HG03039 (cell line): ENCODE data around the gene PLEK2.
"Not testable (repeated sequence)": the region's sequence is repeated elsewhere in the genome, so short reads cannot be mapped to it uniquely, and the experiment has no call there.

Experiments
- ATAC-seq: cut with Tn5 transposase; IDR thresholded peaks from one replicate; pipeline ENCODE4 v1.9.1; 2021; ENCODE audit warnings: mild to moderate bottlenecking, moderate library complexity; ENCODE audit not compliant: unreplicated experiment

PLEK2 gene

DNA sequence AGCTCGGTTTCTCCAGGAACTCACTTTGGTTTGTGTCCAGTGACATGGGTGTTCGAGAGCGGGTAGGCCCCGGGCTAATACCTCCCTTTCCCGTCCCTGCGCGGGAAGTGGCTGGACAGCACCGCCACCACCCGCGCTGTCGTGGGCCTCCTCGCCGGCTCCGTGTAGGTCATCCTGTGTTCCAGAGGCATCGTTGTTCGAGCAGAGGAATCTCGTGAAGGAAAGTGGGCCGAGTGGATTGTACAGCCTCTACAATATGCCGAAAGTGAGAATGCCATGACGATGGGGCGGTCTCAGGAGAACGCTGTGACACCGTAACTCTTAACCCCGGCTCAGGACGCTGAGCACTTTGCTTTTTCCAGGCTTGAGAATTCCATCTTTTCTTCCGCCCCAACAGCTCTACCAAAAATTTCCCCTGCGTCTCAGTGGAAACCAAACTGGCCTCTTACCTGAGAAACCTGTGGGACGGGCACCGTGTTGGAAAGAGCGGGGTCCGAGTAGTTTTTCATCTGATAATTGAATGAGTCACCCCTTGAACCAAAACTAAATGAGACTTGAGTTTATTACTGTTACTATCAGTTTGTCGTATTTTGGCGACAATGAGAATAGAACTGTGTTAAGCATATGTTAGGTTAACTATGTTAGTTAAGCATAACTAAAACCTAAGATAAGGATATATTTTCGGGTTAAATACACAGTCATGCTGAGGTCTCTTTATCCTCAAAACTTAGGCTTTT lies 51.3 kb downstream of the PLEK2 start:
- ATAC-seq = peak; percentile 22

DNA sequence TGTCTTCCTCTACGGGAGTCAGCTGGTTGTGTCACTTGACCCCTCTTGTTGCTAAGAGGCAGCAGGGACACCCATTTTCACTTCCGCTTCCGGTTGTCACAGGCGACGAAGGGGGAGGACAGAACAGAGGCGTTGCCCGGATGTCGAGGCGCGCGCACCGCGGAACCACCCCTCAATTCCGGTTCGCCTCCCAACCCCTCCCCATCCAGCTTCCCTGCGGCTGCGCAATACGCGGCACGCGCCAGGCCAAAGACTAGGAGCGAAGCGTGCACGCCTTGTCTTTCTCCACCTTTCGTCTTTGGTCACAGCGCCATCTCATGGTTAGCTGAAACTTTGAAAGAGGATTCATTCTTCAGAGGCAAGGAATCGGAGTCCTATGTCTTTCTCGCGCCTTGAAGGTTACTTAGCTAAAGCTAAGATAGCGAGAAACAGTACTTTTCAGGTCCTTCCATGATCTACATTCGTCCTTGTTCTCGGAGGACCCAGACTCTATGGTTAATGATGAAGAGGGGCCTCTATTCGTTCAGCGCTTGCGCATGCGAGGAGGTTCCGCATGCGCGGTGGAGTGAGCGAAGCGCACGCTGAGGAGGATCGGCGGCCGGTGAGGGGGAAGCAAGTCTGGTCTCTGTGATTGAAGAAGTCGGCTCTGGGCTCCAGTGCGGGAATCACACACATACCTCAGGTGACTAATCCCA lies 52.0 kb downstream of the PLEK2 start, which contains the start of the genes ATP6V1D and EIF2S1:
ATP6V1D (minus strand) TSS at position 30 of the 695 bp plus-strand sequence. CDS start 106 bp downstream, outside the sequence.
EIF2S1 (plus strand) TSS at position 554 of the 695 bp plus-strand sequence. CDS start 4,440 bp downstream, outside the sequence.
- ATAC-seq = peak; percentile 87

DNA sequence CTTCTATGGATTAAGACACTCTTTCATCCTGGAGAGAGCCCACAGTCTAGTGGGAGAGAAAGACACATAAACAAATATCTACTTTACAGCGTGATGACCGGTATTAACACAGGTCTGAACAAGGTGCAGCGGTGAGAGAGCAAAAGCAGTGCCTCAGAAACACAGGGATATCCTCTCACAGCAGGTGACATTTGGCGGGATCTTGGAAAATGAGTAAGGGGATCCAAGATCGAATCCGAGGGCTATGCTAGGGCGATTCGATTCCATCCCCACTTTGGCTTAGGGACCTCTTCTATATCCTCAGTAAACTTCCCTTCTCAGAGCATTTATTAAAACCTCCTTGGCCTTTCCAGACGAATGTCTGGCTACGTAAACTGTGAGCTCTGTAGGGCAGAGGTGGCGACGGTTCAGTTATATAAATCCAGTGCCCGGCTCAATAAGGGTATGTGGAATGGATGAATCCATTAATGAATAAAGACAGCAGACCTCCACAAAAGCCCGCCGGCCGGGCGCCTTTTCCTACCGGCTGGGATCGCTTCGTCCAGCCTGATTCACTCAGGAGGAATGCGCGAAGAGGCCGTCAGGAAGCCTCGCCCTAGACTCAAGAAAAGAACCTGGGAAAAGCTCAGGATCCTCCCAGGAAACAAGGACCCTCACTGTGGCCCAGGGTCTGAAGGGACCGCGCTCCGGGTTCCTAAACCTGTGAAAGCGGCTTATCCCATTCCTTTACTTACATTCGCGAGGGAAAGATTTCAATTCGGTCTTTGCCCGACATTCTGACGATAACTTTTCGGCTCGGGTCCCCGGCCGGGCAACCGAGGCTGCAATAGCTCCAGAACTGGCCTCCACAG lies 52.8 kb downstream of the PLEK2 start:
- ATAC-seq = no peak

DNA sequence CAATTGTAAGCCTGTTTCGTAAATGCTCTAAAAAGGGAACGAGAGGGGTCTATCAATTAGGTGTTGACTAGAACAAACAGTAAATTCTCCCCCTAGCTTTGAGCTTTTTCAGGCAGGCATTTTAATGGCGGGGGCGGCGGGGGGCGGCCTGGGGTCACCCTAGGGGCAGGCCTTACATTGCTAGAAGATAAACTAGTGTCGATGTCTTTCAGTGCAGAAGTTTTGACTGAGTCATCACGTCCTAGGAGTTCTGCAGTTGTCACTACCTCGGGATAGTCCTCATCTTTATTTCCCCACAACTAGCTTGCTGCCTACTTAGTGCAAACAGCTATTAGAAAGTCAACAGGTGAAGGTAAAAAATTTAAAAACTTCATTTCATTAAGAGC lies 54.0 kb downstream of the PLEK2 start:
- no peak for ATAC-seq

DNA sequence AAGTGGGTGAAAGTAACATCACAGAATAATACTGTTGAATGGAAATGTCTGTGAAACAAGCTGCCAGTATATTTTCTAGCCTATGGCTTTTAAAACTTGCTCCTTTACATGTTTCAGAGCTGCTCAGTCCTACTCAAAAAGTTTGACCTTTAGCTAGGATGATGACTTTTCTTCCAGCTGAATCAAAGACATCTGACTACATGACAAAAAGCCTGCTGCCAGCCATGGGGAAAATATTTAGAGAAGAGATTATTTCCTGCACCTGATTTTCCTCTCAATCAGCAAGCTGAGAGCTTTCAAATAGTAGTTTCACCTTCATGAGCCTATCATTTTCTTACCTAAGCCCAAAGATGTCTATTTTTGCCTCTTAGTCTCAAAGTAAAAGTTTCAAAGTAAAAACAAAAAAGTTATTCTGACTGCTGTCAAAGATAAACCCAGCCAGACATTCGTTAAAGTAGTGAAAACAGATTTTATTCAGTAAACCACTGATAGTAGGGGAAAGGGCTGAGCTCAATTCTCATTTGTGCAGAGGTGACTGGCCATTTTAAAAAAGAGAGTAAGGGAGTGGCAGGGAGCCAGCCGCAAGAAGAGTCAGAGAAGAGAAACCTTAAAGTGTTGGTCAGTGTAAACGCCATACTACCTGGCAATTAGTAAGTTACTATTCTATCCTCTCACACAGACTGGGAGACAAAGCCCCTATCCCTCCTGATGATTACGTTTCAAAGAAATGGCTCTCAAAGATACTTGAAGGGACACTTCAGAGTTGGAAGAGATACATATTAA lies 54.6 kb downstream of the PLEK2 start:
- ATAC-seq = no peak

DNA sequence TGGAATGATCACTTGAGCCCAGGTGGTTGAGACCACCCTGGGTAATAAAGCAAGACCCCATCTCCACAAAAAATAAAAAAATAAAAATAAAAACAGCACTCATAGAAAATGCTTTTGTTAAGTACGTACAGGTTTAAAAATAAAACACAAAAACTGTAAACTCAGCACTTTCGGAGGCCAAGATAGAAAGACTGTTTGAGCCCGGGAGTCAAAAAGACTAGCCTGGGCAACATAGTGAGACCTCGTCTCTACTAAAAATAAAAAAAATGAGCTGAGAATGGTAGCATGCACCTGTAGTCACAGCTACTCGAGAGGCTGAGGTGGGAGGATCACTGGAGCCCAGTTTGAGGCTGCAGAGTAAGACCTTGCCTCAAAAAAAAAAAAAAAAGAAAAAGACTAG lies 59.9 kb downstream of the PLEK2 start:
- no peak for ATAC-seq

DNA sequence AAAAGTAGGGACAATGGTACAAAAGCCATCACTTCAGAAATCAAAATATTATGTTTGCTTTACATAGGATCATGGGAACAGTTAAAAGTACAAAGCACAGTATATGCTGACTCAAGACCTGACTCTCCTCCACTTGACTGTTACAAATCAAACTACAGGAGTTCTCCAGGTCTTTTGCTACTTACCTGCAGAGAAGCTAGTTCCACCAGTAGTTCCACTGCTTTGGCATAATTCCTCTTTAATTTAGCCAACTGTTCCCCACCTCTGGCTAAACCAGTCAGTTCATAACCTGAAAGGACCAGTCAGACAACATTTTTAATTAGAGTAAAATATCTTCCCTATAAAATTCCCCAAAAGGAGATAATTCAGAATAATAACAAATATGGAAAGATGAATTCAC lies 66.4 kb downstream of the PLEK2 start:
- no peak for ATAC-seq

DNA sequence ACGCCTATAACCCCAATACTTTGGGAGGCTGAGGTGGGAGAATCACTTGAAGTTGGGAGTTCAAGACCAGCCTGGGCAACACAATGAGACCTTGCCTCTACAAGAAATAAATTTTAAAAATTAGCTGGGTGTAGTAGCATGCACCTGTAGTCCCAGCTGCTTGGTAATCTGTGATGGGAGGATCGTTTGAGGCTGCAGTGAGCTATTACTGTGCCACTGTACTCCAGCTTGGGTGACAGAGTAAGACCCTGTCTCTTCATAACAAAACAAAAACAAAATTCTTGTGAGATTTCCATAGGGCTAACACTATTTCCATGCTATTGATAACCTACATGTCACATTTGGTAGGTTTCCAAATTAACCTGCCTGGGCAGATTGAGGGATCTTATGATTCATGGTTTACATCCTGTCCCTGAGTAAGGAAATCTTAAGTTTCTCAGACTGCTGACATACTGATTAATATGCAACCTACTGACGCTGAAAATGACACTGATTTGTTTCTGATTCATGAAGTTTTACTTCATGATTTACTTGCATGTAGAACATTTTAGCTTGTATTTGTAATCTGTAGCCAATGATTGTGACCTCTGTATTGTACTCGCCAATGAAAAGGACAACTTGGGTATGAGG lies 68.2 kb downstream of the PLEK2 start:
- no peak for ATAC-seq

DNA sequence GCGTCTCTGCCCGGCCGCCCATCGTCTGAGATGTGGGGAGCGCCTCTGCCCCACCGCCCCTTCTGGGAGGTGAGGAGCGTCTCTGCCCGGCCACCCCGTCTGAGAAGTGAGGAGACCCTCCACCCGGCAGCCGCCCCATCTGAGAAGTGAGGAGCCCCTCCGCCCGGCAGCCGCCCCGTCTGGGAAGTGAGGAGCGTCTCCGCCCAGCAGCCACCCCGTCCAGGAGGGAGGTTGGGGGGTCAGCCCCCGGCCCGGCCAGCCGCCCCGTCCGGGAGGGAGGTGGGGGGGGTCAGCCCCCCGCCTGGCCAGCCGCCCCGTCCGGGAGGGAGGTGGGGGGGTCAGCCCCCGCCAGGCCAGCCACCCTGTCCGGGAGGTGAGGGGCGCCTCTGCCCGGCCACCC lies 70.7 kb downstream of the PLEK2 start:
- ATAC-seq = not testable (repeated sequence)
